Loucy (cell line): ENCODE measurements around the gene PRR5.

Experiments used
- EZH2phosphoT487 ChIP-seq: fragments of 200-600 bp; IDR thresholded peaks from 2 replicates; pipeline ENCODE4 v1.6.1; 2018; ENCODE audit warnings: antibody characterized with exemption, mild to moderate bottlenecking, moderate library complexity, borderline replicate concordance
- TF ChIP-seq, protein P1 (sequence below): fragments of 200-600 bp; sonication (generic); conservative IDR thresholded peaks from 2 replicates; pipeline ENCODE4 v1.5.1; 2014; ENCODE audit warnings: mild to moderate bottlenecking, antibody characterized with exemption, low read length

DNA sequence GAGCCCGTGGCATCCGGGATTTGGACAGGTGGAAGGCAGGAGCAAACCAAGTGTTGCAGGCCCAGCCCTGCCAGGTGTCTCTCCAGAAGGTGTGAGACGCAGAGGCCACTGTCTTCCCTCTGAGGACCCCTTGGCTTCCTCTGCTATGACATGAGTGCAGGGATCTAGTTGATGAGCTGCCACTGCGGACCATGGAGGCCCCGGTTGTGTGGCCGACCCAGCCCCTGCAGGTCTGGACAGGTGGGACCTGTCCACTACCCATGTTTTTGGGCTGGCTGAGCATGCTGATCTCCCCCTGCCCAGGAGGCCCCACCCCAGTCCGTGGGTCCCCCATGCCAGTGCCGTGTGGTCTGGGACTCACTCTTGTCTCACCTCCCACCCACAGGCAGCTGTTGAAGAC is 22.9 kb downstream of the PRR5 start:
- TF ChIP-seq, protein P1, sequence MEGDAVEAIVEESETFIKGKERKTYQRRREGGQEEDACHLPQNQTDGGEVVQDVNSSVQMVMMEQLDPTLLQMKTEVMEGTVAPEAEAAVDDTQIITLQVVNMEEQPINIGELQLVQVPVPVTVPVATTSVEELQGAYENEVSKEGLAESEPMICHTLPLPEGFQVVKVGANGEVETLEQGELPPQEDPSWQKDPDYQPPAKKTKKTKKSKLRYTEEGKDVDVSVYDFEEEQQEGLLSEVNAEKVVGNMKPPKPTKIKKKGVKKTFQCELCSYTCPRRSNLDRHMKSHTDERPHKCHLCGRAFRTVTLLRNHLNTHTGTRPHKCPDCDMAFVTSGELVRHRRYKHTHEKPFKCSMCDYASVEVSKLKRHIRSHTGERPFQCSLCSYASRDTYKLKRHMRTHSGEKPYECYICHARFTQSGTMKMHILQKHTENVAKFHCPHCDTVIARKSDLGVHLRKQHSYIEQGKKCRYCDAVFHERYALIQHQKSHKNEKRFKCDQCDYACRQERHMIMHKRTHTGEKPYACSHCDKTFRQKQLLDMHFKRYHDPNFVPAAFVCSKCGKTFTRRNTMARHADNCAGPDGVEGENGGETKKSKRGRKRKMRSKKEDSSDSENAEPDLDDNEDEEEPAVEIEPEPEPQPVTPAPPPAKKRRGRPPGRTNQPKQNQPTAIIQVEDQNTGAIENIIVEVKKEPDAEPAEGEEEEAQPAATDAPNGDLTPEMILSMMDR = no peak
- TF ChIP-seq EZH2phosphoT487 = no peak
